GM18505 (cell line): ENCODE data around the gene MAPRE2.

ENCODE experiments used
- ATAC-seq: cut with Tn5 transposase; IDR thresholded peaks from one replicate; pipeline ENCODE4 v1.9.1; 2021; ENCODE audit not compliant: unreplicated experiment
- POLR2A ChIP-seq: IDR thresholded peaks from 4 replicates; pipeline ENCODE4 v1.6.1; 2011; ENCODE audit warnings: borderline replicate concordance; ENCODE audit not compliant: insufficient read depth, insufficient read length; ENCODE audit errors: extremely low read depth

Gene MAPRE2

DNA sequence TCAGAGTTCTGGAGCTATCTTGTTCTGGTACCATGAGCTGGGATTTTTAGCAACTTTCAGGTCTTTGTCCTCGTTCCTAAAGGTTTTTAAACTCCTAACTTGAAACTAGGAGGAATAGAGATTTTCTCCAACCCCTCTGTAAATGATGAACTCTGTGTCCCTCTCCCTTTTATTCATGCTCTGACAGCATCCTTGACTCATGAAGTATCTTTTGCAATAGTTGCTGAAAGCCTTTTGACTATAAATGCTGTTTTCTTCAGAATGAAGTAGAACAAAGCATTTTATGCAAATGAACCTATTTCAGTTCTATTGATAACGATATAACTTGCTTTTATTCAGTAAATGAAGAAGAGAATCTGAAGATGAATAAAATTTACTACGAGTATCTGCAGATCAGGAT, 17.0 kb upstream of the MAPRE2 start:
- no peak for ATAC-seq
- no peak for TF ChIP-seq POLR2A

GRCh38 chr18:35024965-35025364, 16.2 kb upstream of the MAPRE2 start:
- no peak for ATAC-seq
- TF ChIP-seq POLR2A: no peak

GRCh38 chr18:35026407-35027061, 14.7 kb upstream of the MAPRE2 start:
- TF ChIP-seq POLR2A: no peak
- peak; percentile 49 for ATAC-seq

GRCh38 chr18:35027206-35027605, 14.0 kb upstream of the MAPRE2 start:
- TF ChIP-seq POLR2A: no peak
- ATAC-seq: no peak

DNA sequence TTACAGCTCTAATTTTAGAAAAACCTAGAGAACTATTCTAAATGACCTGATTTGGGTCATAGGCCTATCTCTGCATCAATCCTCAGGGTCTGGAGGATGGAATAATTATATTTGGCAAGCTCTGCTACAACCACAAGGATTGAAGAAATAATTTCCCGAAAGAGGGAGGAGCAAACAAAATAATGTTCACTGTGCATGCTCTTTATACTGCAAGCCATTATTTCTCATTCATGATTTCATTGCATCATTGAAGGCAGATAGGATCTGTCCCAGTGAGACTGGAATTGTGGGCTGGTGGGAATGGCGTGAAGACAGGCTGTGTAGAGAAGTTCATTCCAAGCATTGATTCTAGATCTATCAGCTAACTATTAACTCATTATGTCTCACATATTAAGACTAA, 12.7 kb upstream of the MAPRE2 start:
- no peak for TF ChIP-seq POLR2A
- ATAC-seq: no peak

GRCh38 chr18:35029103-35029502, 12.1 kb upstream of the MAPRE2 start:
- no peak for ATAC-seq
- no peak for TF ChIP-seq POLR2A

DNA sequence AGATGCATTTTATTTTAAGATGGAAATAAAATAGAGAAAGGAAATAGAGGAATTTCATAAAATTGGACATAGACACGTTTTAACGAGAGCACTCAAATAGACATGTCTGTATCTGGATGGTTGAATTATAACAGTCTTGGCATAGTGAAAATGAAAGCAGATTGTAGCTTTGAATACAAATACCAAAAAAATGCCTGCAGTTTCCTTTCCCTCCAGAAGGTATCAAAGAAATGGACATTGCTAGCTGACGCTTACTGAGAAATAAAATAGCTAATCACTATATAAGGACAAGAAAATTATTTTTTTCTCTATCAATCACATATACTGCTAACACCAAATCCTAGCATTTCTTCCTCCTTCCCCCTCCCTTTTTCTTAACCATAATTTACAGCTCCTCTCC, 11.4 kb upstream of the MAPRE2 start:
- TF ChIP-seq POLR2A: no peak
- peak; percentile 59 for ATAC-seq

- TF ChIP-seq POLR2A: no peak
- ATAC-seq: no peak
These were observed 10.8 kb upstream of the MAPRE2 start for GRCh38 chr18:35030277-35030989.

- no peak for TF ChIP-seq POLR2A
- ATAC-seq: no peak
These were observed 9.1 kb upstream of the MAPRE2 start for GRCh38 chr18:35032113-35032512.

- no peak for ATAC-seq
- no peak for TF ChIP-seq POLR2A
These were observed 3.2 kb upstream of the MAPRE2 start for GRCh38 chr18:35038029-35038428.

DNA sequence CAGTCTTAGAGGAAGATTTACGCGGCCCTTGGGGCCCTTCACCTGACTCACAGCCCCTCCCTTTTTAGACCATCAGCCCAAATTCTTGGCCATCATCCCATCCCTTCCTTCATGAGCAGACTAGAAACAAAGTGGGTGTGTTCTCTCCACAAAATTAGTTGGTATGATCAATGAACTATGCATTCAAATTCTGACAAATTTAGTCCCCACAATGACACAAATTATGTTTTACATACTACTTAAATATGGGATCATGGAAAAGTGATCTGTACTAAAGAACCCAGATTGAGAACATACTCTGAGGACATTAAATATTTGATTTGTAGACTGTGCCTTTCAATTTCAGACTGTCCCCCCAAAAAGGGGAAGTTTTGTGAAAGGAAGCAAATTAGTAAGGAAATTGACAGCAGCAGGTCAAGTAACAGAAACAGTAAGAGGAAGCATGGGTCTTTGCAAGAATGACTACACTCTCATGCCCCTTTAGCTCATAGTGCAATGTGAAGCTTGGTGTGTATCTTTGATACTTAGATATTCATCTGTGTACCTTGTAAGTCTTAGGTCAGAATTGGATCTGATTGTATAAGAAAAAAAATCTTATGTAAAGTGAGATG, 2.2 kb upstream of the MAPRE2 start:
- TF ChIP-seq POLR2A: no peak
- peak; percentile 38 for ATAC-seq

DNA sequence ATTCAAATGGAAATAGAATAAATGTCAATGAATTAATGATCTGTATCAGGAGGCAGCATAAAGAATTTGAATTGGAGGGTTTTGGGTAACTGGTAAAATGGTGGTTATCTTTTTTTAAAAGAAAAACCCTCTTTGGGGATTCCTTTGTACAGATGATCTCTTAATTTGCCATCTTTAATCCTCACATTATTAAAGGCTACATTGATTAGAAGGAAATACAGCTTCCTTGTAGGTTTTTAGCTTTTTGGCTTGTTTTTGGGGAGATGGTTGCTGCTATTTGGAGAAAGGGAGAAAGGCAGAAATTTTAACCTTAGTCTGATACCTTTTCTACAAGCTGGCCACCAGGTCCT, 600 bp upstream of the MAPRE2 start:
- TF ChIP-seq POLR2A: no peak
- no peak for ATAC-seq

GRCh38 chr18:35041815-35042387, 688 bp downstream of the MAPRE2 start:
- TF ChIP-seq POLR2A: no peak
- ATAC-seq: no peak
